OCI-LY1 (cell line): ENCODE data around the gene TAF6.

ENCODE experiments used
- CTCF ChIP-seq: fragments of 200-600 bp; sonication (generic), shearing (Covaris generic); IDR thresholded peaks from 2 replicates; pipeline ENCODE4 v1.5.1; 2017; ENCODE audit warnings: mild to moderate bottlenecking, antibody characterized with exemption, low read length, moderate library complexity, mixed read lengths
- EZH2 ChIP-seq: fragments of 200-600 bp; sonication (generic), shearing (Covaris generic); IDR thresholded peaks from 2 replicates; pipeline ENCODE4 v1.8.0; 2017; ENCODE audit warnings: borderline replicate concordance, mixed run types, mild to moderate bottlenecking, antibody characterized with exemption, low read length, moderate library complexity, mixed read lengths

- TF ChIP-seq CTCF (no peak; the same call in 1 of the 2 replicates), EZH2 (no peak)
These were observed 33.2 kb upstream of the TAF6 start for GRCh38 chr7:100152404-100152803.
